ENCODE results near the gene HPDL.

GRCh38 chr1:45304311-45305081 lies 22.2 kb upstream of the HPDL start:
- TF ChIP-seq EZH2 (IDR thresholded peaks at IDR 0.05; ENCODE audit: insufficient read depth, low read length) (no peak), CTCF (IDR thresholded peaks at IDR 0.05; ENCODE audit: insufficient read depth, low read depth, low read length) (no peak)

Measured in astrocyte (in vitro differentiated cells and primary cell).